Measurements from ENCODE around the gene ALG8. TPM values are rescaled to one million over a fixed set of nuclear protein-coding genes. Genes with fewer than 3 reads are reported as not detected.

The ALG8 gene
- total and polyA plus RNA-seq, 2 of the 8 experiments (the other 6 are each of a cell fraction or from before 2014, with no cell fraction given): 66.7 to 84.3 TPM

GRCh38 chr11:78070621-78071020 lies 68.8 kb downstream of the ALG8 start:
- Histone ChIP-seq H3K4me1 (replicated peaks in 1 of 4; ENCODE audit: control insufficient read depth in 3 of 4, insufficient read depth in 4 of 4, low read length in 3 of 4) (no peaks in the 10 kb centered on the region), H3K4me3 (ENCODE audit: extremely low read depth in 1 of 4, insufficient read depth in 2 of 4, low read depth in 3 of 4, low read length in 4 of 4) (no peak overlapping the region), H2BK12ac (ENCODE audit: low read depth, low read length) (no peak overlapping the region), H3K23me2 (ENCODE audit: low read depth, low read length) (no peaks in the 10 kb centered on the region), H3K56ac (replicated peaks; ENCODE audit: insufficient read length, low read depth, low read length) (no peak overlapping the region), H4K8ac (ENCODE audit: extremely low read depth, insufficient read depth, low read length) (no peak overlapping the region), H3K4me2 (ENCODE audit: insufficient read depth in 1 of 2, low read depth in 2 of 2, low read length in 2 of 2) (no peak overlapping the region), H3K27me3 (replicated peaks in 1 of 4; ENCODE audit: control insufficient read depth in 3 of 4, extremely low read depth in 1 of 4, insufficient read depth in 3 of 4, low read length in 3 of 4) (no peaks in the 10 kb centered on the region), H3K36me3 (ENCODE audit: control insufficient read depth in 2 of 4, insufficient read depth in 4 of 4, low read length in 3 of 4) (peaks cover 0 to 39% (median 14%) of the 10 kb centered on the region in 4 experiments; a peak in 6 of 8 replicates), H3K18ac (ENCODE audit: extremely low read depth, low read length) (no peak overlapping the region), H4K5ac (ENCODE audit: insufficient read length, low read depth, low read length) (no peak overlapping the region), H2BK120ac (replicated peaks; ENCODE audit: low read depth, low read length) (no peak overlapping the region), H3K9me3 (ENCODE audit: insufficient read depth in 2 of 2, low read depth in 1 of 2, low read length in 1 of 2) (no peaks in the 10 kb centered on the region), H2BK15ac (ENCODE audit: low read length) (no peak overlapping the region), H2AK5ac (ENCODE audit: low read depth, low read length) (no peak overlapping the region), H3K79me2 (ENCODE audit: control insufficient read depth in 1 of 2, insufficient read depth in 2 of 2, low read length in 2 of 2) (peaks cover 4 to 12% of the 10 kb centered on the region in 2 experiments), H3K4ac (replicated peaks; ENCODE audit: insufficient read length, low read depth, low read length) (no peak overlapping the region), H4K20me1 (replicated peaks in 1 of 2; ENCODE audit: control insufficient read depth in 1 of 2, insufficient read depth in 2 of 2, low read length in 2 of 2) (peaks cover 3 to 6% of the 10 kb centered on the region in 2 experiments), H4K91ac (replicated peaks; ENCODE audit: insufficient read length, low read length) (no peak overlapping the region), H2BK5ac (ENCODE audit: low read depth, low read length) (no peak overlapping the region), H3K23ac (ENCODE audit: insufficient read length) (no peak overlapping the region), H2BK20ac (ENCODE audit: low read length) (no peak overlapping the region), H3K27ac (ENCODE audit: low read depth, low read length) (no peak overlapping the region), H2AFZ (ENCODE audit: low read length) (no peak overlapping the region), H3K79me1 (ENCODE audit: low read depth, low read length) (peaks cover 6% of the 10 kb centered on the region; the same call in 1 of the 2 replicates), H3K14ac (ENCODE audit: insufficient read length) (no peak overlapping the region), H3K9ac (replicated peaks in 1 of 4; ENCODE audit: extremely low read depth in 1 of 4, low read depth in 3 of 4, low read length in 3 of 4) (no peak overlapping the region)
- ChIA-PET POLR2A (ENCODE audit: partially characterized antibody) (no interaction called here), CTCF (ENCODE audit: partially characterized antibody) (interaction anchor here (0.9 to 1.3 kb wide), 3 partner anchors 22 to 26 kb away, joined by 3 to 4 read pairs (median 3); no protein-coding TSS in a partner anchor)
- WGBS, 2 experiments (ENCODE audit: extremely low coverage in 1 of 2, insufficient coverage in 1 of 2, insufficient read length in 1 of 2, insufficient replicate concordance in 2 of 2, low coverage in 1 of 2, low lambda C conversion rate in 2 of 2, missing lambda C conversion rate in 1 of 2): 94% methylated on average over 2 of the region's 2 CpGs; no CpG with 5 or more reads in 1 of the 2 experiments
- DNase-seq (ENCODE audit: low read depth in 1 of 2, low spot score in 2 of 2): no peak
- no peak for FAIRE-seq
- no peak for TF ChIP-seq TBP (IDR thresholded peaks at IDR 0.05; ENCODE audit: low read depth, low read length)
- TF ChIP-seq ATF2 (IDR thresholded peaks at IDR 0.05; ENCODE audit: low read length): no peak
- TF ChIP-seq POLR2AphosphoS5 (IDR thresholded peaks at IDR 0.05; ENCODE audit: low read depth, low read length): no peak
- TF ChIP-seq HDAC2 (IDR thresholded peaks at IDR 0.05; ENCODE audit: borderline replicate concordance in 1 of 2, low read depth in 2 of 2, low read length in 2 of 2): no peak
- TF ChIP-seq TCF12 (IDR thresholded peaks at IDR 0.05; ENCODE audit: low read depth, low read length): no peak
- TF ChIP-seq SIN3A (conservative IDR thresholded peaks at IDR 0.05 in 1 of 2, IDR thresholded peaks at IDR 0.05 in 1 of 2; ENCODE audit: low read depth in 1 of 2, low read length in 2 of 2): no peak
- no peak for TF ChIP-seq MAFK (IDR thresholded peaks at IDR 0.05; ENCODE audit: low read depth, low read length)
- no peak for TF ChIP-seq CTCF (IDR thresholded peaks at IDR 0.05; ENCODE audit: control extremely low read depth in 1 of 3, insufficient read depth in 1 of 3, low read depth in 1 of 3, low read length in 3 of 3)
- no peak for TF ChIP-seq NRF1 (IDR thresholded peaks at IDR 0.05; ENCODE audit: low read depth, low read length)
